KOPT-K1 (cell line): ENCODE data around the gene SMURF2.
A peak's percentile ranks its signal among the peaks of the same experiment; 100 is the strongest.
"Not testable (repeated sequence)": the region's sequence is repeated elsewhere in the genome, so short reads cannot be mapped to it uniquely, and the experiment has no call there.

Experiments
- H3K27ac ChIP-seq: fragments of 200-600 bp; sonication (generic); 2 replicates; pipeline ENCODE4 v1.5.1; 2016; ENCODE audit warnings: antibody characterized with exemption, mild to moderate bottlenecking, low read depth, low read length; ENCODE audit not compliant: poor library complexity, severe bottlenecking
- H3K36me3 ChIP-seq: fragments of 200-600 bp; sonication (generic); 2 replicates; pipeline ENCODE4 v1.5.1; 2017; ENCODE audit warnings: antibody characterized with exemption, mild to moderate bottlenecking, low read length, moderate library complexity; ENCODE audit not compliant: insufficient read depth
- H3K9me3 ChIP-seq: fragments of 200-600 bp; sonication (generic); 2 replicates; pipeline ENCODE4 v1.5.1; 2017; ENCODE audit warnings: antibody characterized with exemption, low read length, mild to moderate bottlenecking; ENCODE audit not compliant: insufficient read depth, poor library complexity, severe bottlenecking

SMURF2 gene

DNA sequence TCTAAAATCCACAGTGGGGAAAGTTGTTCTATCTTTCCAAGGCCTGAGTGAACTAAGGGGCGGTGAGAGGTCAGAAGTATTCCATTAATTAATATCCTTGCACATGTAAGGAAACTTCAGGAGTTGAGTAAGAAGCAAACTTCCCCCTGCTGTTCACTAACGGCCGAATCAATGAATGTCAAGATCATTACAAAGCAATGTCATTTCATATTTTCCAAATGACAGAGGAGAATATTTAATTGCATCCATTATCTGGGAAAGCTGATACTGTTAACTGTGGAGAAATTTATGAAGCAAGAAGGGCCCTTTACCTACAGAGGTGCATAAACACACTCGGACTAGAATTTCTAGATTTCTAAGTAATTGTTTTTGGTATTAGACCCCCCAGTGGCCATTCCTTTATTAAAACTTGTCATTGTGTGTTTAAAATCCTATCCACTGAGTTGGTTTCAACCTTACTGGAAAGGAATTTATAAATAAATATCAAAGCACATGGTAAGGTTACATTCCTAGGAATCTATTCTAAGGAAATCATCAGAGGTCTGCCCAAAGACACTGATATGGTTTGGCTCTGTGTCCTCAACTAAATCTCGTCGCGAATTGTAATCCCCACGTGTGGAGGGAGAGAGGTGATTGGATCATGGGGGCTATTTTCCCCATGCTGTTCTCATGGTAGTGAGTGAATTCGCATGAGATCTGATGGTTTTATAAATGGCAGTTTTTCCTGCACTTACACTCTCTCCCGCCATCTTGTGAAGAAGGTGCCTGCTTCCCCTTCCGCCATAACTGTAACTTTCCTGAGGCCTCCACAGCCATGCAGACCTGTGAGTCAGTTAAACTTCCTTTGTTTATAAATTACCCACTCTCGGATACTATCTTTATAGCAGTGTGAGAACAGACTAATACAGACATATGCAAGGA lies 20.4 kb upstream of the SMURF2 start:
- Histone ChIP-seq H3K9me3 (no peaks in the 10 kb centered on the region), H3K27ac (no peak overlapping the region), H3K36me3 (no peaks in the 10 kb centered on the region)

DNA sequence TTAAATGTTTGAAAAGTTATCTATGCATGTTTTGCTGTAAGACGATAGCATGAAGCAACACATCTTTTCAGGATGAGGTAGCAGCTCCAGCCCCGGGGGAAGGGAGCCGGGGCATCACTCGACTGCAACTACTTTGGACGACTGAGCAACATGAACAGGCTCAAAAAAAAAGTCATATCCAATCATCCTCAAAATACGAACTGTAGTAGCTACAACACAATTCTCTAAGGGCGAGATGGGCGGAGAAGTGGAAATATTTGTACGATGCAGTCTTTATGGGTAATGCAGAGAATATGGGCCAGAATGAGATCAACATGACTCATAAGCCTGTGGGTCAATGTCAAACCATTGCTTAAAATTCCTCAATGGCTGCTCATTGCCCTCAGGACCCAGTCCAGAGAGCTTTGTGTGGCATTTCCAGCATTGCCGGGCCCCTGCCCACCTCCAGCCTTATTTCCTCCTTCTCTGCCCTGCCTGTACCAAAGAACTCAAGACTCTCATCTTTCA lies 17.7 kb upstream of the SMURF2 start:
- Histone ChIP-seq H3K36me3 (no peaks in the 10 kb centered on the region), H3K27ac (no peak overlapping the region), H3K9me3 (no peaks in the 10 kb centered on the region)

DNA sequence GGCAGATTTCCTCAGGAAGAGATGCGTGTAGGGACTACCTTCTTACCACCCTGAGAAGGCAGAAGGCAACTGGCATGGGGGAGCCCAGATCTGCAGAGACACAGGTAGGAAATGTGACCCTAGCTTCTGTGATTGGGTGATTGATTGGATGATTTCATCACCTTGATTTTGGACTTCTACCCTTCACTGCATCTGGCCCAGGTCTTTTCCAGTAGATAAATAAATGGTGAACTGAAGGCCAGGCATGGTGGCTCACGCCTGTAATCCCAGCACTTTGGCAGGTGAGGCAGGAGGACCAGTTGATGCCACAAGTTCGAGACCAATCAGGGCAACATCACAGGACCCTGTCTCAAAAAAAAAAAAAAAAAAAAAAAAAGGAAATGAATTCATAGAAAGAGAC lies 14.7 kb upstream of the SMURF2 start:
- H3K9me3 ChIP-seq, result no peaks in the 10 kb centered on the region
- no peak overlapping the region for H3K27ac ChIP-seq

DNA sequence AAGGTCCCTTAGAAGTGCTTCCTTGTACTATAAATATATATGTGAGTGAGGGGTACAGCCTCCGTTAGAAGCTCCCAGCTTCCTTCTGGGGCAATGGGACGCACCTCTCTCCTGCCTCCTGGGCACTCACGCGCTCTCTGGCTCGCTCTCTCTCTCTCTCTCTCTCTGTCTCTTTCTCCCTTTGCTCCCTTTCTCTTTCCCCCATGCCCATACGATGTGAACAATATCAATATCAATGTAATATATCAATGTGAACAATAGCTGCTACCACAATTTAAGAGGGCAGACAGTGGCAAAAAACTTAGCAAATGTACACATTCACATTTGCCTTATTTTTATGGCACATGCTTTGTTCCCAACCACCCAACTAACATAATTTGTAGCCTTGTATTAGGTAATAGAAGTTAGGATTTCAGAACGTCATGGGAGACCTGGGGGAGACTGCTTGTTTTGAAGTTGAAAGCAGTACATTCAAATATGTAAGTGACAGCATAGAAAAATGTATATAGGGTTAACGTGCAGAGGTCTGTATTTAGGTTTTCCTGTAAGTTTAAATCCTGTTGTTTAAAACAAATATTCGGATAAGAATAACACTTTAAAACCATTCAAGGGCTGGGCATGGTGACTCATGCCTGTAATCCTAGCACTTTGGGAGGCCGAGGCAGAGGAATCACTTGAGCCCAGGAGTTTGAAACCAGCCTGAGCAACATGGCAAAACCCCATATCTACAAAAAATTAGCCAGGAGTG lies 8.9 kb upstream of the SMURF2 start:
- not testable (repeated sequence) for H3K27ac ChIP-seq, H3K9me3 ChIP-seq, H3K36me3 ChIP-seq

More for the DNA sequence above, 14.7 kb upstream of the SMURF2 start:
- no peaks in the 10 kb centered on the region for H3K36me3 ChIP-seq

DNA sequence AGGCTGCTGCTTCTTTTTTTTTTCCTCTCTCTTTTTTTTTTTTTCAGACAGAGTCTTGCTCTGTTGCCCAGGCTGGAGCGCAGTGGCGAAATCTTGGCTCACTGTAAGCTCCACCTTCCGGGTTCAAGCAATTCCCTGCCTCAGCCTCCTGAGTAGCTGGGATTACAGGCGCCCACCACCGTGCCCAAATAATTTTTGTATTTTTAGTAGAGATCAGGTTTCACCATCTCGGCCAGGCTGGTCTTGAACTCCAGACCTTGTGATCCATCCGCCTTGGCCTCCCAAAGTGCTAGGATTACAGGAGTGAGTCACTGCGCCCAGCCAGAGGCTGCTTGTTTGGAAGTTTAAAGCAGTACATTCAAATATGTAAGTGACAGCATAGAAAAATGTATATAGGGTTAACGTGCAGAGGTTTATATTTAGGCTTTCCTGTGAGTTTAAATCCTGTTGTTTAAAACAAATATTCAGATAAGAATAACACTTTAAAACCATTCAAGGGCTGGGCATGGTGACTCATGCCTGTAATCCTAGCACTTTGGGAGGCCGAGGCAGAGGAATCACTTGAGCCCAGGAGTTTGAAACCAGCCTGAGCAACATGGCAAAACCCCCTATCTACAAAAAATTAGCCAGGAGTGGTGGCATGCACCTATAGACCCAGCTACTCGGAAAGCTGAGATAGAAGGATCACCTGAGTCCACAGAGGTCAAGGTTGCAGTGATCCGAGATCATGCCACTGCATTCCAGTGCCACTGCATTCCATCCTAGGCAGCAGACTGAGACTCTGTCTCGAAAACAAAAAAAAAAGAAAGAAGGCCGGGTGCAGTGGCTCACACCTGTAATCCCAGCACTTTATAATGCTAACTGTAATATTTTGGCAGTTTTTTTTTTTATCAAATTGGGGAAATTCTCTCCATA lies 6.0 kb upstream of the SMURF2 start:
- H3K36me3 ChIP-seq, H3K27ac ChIP-seq, H3K9me3 ChIP-seq: not testable (repeated sequence)

DNA sequence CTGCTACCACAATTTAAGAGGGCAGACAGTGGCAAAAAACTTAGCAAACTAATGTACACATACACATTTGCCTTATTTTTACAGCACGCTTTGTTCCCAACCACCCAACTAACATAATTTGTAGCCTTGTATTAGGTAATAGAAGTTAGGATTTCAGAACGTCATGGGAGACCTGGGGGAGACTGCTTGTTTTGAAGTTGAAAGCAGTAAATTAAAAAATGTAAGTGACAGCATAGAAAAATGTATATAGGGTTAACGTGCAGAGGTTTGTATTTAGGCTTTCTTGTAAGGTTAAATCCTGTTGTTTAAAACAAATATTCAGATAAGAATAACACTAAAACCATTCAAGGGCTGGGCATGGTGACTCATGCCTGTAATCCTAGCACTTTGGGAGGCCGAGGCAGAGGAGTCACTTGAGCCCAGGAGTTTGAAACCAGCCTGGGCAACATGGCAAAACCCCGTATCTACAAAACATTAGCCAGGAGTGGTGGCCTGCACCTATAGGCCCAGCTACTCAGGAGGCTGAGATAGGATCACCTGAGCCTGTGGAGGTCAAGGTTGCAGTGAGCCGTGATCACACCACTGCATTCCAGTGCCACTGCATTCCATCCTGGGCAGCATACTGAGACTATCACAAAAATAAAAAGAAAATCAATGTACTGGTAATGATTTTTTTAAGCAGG lies 2.3 kb upstream of the SMURF2 start:
- not testable (repeated sequence) for H3K27ac ChIP-seq

DNA sequence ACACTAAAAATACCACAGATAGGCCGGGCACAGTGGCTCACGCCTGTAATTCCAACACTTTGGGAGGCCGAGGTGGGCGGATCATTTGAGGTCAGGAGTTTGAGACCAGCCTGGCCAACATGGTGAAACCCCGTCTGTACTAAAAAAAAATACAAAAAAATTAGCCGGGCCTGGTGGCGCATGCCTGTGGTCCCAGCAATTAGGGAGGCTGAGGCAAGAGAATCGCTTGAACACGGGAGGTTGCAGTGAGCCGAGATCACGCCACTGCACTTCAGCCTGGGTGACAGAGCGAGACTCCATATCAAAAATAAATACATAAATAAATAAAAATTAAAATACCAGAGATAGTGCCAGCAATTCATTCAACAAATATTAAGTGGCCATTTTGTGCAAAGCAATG lies 1.7 kb upstream of the SMURF2 start:
- H3K27ac ChIP-seq, H3K9me3 ChIP-seq, H3K36me3 ChIP-seq: not testable (repeated sequence)

More for the DNA sequence above, 2.3 kb upstream of the SMURF2 start:
- not testable (repeated sequence) for H3K9me3 ChIP-seq, H3K36me3 ChIP-seq

DNA sequence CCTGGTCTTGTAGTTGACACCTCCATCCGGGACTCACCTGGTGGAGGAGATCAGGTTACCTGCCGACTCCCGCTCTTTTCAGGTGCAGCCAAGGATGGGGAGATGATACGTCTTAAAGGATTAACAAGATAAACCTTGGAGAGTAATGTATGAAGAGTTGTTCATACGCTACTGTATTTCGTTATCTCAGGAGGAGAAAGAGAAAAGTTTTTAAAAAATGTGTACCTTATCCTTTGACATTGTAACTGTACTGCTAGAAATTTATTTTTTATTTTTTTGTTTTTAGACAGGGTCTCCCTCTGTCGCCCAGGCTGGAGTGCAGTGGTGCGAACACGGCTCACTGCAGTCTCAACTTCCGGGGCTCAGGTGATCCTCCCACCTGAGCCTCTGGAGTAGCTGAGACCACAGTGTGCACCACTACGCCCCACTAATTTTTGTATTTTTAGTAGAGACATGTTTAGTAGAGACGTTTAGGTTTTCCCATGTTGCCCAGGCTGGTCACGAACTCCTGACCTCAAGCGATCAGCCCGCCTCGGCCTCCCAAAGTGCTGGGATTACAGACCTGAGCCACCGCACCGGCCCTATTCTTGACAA lies 764 bp upstream of the SMURF2 start:
- H3K27ac ChIP-seq, result peak overlapping the region; percentile 92
- no peaks in the 10 kb centered on the region for H3K9me3 ChIP-seq
- no peaks in the 10 kb centered on the region for H3K36me3 ChIP-seq

DNA sequence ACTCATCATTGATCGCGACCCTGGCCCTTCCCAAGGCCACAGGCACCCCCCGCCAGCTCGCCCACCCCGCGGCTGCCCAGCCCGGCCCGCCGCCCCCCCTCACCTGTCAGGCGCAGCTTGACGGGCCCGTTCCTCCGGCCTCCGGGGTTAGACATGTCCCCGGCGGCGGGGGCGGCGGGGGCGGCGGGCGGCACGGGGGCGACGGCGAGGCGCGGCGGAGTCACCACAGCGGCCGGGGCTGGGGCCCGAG lies 456 bp downstream of the SMURF2 start:
- Histone ChIP-seq H3K36me3 (no peaks in the 10 kb centered on the region), H3K27ac (peak overlapping the region; percentile 92), H3K9me3 (no peaks in the 10 kb centered on the region)

DNA sequence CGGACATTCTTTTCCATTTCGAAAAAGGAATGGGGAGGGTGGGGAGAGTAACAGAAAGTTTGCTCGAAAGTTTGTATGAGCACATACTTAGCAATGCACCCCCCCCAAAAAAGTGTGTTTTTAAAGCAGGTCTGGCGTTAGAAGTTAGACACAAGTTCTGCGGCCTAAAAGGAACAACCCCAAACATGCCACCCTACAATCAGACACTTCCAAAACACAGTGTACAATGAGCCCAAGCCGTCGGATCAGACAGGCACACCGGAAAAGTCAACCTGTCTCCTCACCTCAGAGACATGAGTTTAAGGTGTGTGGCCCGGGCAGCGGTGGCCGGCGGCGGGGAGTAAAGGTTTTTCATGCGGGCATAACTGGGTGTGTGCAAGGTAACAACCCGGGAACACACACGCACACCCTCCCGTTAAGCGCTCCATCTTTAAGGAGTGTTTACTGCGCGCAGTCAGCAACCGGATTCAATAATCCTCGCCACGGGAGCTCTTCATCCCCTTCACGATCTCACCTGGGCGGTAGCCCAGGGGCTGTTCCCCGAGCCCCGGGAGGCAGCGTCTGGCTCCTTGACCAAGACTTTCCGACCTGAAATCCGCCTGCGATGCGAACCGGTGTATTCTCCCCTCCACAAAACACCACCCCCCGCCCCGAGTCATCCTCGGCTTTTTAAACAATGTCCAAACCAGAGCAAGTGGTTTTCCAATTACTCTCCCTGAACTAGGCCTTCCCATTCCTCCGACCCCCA lies 955 bp downstream of the SMURF2 start:
- not testable (repeated sequence) for H3K9me3 ChIP-seq, H3K36me3 ChIP-seq
- peak overlapping the region; percentile 92 for H3K27ac ChIP-seq

DNA sequence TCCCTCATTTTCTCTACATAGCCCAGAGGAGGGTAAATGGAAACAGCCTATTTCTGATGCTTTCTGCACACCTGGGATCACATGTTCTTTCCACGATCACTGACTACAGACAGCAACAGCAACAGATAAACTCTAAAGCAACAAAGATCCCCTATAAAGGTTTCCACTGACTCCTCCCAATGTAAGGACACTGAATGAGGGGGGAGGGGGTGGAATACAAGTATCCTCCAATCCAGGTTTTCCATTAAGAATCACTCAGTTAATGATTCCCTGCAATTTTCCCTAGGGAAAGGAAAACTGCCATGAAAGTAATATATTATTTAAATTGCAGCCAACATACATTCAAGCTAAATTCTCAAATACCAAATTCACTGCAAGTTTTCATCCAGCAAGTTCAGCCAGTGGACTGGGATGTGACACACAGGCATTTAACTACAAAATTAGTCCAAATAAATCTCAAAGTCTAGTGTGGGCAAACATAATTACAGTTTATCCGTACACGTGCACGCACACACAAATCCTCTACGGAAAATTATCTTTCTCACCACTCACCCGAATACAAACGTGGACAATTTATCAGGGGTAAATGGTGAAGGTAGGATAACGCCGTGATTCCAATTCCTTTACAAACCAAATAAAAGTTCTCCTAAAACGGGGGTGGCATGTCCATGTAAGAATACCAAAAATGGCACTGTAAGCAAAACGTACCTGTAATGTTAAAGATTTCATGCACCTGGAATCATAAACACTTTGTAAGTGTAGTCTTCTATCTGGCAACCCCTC lies 1.7 kb downstream of the SMURF2 start:
- not testable (repeated sequence) for H3K36me3 ChIP-seq, H3K9me3 ChIP-seq
- peak overlapping the region; percentile 92 for H3K27ac ChIP-seq

DNA sequence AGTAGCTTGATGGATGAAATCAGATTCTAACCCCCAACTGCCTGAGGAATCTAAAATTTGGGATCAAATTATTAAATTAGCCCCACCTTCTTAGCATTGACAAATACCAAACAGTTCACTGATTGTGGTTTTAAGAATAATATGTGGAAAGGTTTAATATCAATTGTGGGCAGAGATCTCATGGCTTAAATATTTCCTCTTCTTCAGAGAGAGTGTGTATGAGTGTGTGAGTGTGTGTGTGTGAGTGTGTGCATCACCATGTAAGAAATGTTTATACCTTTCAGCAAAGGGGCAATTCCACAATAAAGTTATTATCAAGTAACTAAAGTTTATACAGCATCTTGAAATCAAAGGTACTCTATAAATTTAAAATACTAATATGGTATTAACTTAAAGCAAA lies 3.2 kb downstream of the SMURF2 start:
- Histone ChIP-seq H3K27ac (no peak overlapping the region), H3K9me3 (peaks cover 7% of the 10 kb centered on the region), H3K36me3 (peaks cover 3% of the 10 kb centered on the region; the same call in 1 of the 2 replicates)

DNA sequence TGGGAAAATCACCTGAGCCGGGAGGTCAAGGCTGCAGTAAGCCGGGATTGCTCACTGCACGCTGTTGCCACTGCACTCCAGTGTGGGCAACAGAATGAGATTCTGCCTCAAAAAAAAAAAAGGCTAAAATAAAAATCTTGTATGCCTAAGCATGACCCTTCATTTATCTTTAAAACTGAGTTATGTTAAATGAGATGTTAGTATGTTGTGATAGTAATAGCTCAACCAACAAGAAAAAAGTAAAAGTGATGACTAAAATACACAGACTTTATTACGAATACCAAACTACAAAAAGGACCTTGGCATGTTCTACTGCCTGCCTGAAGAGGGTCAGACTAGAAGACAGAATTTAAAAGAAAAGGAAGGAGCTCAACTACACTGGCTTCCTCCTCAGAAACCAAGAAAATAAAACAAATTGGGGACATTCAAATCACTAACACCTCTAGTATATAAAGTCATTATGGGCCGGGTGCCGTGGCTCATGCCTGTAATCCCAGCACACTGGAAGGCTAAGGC lies 4.4 kb downstream of the SMURF2 start:
- H3K36me3 ChIP-seq, result peaks cover 3% of the 10 kb centered on the region; the same call in 1 of the 2 replicates
- peaks cover 7% of the 10 kb centered on the region for H3K9me3 ChIP-seq
- no peak overlapping the region for H3K27ac ChIP-seq
